EL (cell line): ENCODE measurements around the gene ANKRD39.
"Not testable (repeated sequence)": the region's sequence is repeated elsewhere in the genome, so short reads cannot be mapped to it uniquely, and the experiment has no call there.

Experiments used
- DNase-seq: peaks from one replicate; pipeline ENCODE4 v3.0.0-alpha.2; 2016

ANKRD39 gene

DNA sequence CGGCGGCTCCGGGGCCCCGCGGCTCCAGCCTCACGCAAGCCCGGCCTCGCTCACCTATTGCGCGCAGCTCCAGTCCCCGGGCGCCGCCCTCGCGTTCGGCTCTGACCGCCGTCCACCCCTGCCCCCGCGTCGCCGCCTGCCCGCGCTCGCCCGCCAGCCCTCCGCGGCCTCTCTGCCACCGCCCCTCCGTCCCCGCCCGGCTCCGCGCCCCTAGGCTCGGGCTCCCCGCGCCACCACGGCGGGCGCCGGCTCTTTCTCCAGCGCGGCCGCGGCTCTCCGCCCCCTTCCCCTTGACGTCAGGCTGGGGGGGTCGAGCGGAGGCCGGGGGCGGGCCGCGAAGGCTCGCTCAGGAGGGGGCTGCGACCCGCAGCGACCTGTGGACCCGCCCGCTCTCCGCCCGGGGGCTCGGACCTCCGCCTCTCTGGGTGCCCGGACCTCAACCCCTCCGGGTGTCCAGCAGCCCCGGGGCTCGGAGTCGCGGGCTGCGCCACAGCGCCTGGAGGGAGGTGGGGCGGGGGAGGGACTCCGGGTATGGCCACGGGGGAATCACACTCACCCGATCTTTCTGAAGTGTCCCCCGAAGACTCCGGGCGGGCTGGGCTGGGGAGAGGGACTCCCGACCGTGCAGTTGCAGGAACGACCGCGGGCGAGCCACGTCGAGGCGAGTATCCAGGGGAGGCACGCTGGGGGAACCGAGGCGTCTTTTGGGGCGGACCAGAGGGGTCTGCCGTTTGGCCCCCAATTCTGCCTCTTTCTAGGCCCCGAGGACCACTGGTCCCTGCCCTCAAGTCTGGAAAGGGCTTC lies 12.2 kb upstream of the ANKRD39 start, which contains the start of gene SEMA4C:
TSS of gene SEMA4C (minus strand) at position 259 of the 804 bp plus-strand sequence. CDS start 2,194 bp downstream, outside the sequence.
- peak; percentile 42 for DNase-seq

DNA sequence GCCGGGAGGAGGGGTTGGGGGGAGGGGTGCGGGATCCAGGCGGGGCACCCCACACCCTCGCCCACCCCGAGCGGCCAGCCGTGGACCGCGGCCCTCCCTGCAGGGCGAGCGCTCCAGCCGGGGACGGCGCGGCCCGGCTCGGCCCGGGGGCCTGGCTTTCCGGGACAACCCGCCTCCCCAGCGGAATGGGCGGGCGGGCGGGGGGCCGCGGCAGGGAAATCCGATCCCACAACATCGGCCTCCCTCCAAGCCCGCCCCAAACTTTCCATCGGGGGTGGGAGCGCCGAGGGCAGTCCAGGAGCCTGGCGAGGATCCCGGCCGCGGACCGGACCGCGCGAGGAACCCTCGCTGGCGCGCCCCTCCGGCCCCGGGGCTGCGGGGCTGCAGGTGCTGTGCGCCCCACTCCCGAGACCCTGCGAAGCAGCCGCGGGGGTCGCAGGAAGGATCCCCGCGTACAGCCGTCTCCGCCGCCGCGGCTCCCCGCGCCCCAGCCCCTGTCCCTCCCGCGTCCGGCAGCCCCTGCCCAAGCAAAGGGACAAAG lies 11.5 kb upstream of the ANKRD39 start:
- peak; percentile 71 for DNase-seq

DNA sequence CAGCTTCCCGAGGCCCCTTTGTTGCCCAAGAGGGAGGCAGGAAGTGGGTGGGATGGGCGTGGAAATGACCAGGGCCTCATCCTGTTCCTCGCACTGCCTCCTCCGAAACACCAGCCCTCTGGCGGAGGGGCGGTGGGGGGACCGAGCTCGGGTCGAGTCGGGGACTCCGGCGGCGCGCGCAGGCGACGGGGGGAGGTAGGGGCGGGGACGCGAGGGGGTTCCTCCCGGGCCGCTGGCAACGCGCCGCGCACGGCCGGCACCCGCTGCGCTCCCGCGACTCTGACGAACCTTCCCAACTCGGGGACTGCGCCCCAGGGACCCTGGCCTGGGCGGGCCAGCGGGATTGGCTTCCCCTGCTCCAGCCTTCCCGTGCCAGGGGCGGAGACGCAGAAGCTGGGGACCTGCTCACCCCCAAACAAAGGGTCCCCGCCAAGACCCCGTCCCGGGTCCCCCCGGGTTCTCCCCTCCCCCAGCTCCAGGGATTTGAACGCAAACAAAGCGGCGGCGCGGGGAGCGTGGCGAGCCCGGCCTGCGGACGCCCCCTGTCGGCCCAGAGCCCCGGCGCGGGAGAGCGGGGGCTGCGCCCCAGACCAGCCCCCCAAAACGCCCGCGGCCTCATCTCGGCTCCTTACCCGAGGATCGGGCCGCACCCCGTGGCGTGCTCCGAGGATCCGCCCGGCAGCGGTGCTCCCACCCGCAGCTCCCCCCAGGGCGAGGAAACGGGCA lies 10.9 kb upstream of the ANKRD39 start:
- peak; percentile 92 for DNase-seq

DNA sequence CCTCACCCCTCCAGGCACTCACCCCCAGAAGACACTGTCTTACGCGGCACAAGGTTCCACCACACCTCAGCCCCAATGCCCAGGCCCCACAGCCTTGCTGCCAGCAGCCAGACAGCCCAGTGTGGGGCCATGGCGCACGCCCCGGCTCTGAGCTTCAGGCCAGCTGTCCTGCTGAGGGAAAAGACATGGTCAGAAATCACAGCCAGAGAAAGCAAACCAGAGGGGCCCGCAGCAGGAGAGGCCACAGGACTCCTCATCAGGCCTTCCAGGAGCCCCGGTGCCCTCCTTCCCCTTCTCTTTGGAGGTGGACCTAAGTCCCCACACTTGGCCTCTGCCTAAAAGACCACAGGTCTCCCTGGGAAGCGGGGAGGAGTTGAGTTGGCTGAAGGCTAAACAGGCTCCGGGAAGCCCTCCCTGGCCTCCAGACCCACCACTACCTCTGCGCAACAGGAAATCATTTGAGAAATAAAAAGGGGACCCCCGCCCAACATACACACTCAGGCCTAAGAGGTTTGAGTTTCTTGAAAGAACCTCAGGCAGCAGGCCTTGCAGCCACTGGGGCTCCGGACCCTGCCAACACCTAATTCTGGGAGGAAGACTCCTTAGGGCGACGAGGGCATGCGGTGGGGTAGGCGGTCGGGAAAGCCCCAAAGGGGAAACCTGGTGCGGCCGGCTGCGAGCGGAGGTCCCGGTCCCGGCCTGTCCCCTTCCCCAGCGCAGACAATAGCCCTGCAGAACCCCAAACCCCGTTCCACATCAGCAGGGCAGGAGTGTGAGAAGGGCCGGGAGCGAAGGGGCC lies 10.1 kb upstream of the ANKRD39 start:
- DNase-seq = peak; percentile 16

DNA sequence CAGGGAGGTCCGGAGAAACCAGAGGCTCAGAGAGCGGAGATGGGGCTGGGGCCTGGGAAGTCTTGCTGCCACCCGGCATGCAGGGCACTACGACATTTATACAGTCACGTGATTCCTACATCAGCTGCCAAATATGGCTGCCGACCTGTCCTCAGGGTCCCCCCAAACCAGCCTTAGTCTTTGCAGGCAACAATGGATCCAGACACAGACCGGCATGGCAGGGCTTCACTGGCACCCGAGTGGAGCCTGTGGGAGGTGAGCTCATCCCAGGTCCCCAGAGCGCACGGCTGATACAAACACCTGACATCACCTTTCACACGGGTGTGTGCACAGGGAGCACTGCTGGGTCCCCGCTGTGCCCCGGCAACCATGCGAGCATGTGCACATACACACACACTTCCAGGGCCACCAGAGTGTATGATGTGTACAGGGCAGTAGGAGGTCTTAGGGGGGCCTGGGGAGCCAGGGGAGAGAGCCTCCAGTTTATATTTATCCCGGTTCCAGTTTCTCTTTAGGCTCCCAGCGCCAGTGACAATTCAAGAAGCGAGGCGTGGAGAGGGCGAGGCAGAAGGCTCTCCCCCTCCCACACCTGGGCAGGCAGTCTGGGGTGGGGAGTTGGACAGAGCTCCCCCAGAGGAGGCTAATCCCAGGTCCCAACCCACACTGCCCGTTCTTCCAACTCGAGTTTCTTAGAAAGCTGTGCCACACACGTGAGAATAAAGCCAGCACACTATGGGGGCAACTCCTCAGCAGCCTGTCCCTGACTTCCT lies 9.4 kb upstream of the ANKRD39 start:
- DNase-seq = no peak

DNA sequence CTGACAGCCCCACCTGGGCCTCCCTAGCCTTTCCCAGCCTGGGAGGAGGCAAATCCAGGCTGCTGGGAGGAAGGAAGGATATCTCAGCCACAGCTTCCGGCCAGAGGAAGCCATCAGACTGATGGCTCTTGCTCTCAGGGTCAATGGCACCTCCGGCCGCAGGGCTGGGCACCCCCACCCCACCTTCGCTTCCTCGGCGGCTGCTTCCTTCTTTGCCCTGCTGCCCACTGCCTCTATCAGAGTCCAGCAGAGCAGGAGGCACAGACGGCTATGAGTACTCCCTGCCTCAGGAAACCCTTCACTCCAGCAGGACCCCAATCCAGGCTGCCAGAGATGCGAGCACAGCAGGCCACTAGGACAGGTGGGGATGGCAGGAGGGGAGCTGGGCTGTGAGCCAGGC lies 8.8 kb upstream of the ANKRD39 start:
- no peak for DNase-seq

DNA sequence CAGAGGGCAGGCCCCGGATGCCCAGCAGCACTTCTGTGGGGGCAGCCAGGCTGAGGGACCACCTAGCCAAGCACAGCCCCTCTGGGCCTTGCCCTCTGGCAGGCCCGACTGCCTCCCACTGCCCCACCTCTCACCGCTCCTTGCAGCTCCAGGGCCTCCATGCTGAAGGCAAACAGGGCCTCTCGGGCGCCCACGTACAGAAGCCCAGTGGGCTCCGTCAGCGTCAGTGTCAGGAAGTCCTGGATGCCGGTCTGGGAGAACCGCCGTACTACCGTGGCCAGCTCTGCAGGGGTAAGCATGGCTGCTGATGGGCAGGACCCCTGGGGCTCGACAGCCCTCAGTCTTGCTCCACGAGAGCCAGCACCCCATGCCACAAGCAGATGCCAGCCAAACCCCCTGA lies 8.3 kb upstream of the ANKRD39 start:
- no peak for DNase-seq

DNA sequence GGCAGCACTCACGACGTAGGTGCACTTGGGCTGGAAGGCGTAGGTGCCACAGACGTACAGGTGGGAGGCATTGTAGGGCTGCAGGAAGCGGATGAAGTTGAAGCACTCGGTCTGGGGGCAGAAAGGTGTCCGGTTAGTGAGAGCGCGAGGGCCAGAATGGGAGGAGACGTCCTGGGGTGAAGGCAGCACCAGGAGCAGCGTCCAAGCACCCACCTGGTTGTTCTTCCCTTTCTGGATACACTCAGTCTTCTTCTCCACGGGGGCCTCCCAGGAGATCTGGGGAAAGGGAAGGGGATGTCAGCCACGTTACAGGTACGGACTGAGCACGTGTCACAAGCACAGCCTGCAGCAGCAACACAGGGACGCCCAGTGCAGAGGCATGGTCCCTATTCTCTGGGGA lies 7.8 kb upstream of the ANKRD39 start:
- DNase-seq = no peak

DNA sequence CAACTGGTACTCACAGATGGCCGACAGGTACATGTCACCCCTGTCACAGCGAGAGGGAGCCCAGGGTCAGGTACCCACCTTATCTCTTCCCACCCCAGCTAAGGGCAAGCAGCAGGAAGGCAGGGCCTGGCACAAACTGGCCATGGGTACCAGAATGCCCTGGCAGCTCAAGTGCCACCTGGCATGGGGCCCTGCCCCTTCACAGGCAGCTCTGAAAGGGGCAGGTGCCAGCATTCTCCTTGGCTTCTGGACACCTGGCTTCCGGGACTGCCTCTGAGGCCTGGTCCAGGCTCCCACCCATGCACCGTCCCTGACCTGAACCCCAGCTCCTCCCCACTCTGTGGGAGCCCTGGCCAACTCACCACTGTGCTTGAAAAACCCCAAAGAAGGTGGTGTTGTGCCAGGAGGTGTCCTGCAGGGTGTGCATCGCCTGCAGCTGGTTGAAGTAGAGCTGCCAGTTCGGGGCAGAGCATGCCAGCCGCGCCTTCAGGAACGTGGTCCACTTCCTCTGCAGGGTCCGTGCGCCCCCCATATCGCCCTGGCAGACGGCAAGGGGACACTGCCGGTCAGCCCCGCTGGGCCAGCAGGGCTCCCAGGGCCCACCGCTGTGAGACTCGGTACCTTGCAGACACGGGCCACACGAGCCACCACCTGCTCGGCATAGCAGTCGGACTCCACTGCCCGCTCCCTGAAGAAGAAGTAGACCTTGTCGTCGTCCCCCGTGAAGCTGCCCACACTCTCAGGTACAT lies 6.7 kb upstream of the ANKRD39 start:
- no peak for DNase-seq

DNA sequence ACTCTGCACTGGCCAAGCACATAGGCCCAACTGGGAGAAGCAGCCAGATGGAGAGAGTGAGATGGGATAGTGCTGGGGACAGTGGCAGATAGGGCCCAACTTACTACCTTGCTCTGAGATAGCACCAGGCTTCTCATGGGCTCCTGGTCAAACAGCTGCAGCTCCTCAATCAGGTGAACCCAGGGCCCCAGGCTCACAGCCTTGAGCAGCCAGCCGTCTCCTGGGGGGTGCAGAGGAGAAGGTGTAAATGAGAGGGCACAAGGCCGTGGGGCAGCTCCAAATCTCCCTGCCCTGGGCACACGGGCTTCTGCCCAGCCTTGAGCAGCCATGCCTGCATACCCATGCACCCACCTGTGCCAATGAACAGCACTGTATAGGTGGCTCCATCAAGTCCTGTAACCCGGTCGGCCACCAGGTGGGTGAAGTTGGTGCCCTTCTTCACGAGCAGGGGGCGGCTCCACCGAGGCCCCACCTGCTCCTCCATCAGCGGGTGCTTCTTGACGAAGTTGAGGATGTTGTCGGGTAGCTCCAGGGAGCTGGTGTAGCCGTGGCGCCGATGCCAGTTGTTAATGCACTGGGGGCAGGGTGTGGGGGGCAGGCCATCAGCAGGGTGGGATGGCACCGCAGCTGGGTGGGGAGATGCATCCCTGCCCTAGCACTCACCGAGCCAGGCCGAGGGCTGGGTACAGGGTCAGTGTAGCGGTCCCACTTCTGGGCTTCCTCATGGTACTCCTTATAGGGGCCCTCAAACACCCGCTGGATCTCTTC lies 5.9 kb upstream of the ANKRD39 start:
- no peak for DNase-seq

DNA sequence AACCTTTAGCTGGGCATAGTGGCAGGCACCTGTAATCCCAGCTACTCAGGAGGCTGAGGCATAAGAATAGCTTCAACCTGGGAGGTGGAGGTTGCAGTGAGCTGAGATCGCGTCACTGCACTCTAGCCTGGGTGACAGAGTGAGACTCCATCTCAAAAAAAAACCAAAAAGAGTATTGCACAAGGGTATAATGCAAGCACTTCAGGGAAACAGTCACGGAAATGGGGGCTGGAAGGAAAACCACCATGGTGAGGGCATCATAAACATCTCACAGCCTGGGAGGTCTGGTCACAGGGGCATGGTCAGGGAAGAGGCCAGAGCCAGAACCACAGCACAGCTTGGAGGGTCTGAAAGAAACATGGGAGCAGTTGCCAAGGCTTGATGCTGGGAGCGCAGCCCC lies 5.2 kb upstream of the ANKRD39 start:
- DNase-seq = not testable (repeated sequence)

DNA sequence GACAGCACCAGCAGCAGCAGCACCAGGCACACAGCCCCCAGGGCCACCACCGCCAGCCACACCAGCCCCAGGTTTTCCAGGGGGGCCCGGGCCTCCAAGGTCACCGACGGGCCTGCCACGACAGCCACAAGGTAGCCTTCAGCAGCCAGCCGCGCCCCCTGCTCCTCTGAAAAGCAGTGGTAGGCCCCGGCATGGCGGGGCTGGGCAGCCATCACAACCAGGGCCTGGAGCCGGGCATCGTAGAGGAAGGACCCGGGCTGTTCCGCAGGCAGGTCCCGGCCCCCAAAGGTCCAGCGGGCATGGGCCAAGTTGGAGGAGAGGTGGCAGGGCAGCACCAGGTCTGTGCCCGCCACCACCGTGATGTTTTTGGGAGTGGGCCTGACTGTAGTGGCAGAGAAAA lies 3.3 kb upstream of the ANKRD39 start:
- no peak for DNase-seq

DNA sequence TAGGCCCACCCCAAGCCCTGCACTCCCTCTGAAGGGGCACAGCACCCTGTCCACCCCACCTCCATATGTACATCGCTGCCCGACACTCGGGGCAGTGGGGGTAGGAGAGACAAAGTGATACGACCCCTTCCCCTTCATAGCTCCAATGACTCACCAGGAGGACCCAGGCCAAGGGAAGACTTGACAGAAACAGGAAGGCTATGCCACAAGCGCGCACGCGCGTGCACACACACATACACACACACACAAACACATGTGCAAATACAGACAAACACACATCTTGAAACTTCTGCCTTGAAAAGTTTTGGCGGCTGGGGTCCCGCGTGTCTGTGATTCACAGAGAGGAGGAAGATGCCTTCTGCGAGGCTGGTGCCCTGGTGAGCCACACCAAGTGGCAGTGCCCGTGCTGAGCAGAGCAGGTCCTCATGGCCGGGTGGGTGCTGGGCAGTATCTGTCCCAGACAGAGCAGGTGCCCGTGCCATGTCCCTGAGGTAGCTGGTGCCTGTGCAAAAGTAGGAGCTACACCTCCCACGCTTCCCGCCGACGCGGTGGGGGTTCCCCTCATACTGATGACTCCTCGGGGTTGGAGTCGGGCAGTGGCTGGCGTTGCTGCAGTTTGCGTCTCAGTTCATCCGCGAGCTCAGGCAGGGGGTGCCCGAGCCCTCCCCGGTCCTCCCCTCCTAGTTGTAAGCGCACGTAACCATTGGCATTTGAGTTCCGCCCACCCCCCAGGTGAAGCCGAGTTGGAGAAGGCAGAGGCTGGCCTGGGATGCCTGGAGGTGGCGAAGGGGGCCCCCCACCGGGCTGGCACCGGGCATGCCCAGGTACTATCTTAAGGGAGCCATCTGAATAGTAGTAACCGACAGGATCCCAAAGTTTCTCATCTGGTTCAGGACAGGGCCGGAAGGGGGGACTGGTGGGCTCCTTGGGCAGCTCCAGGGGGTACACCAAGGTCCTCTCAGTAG lies 2.5 kb upstream of the ANKRD39 start:
- no peak for DNase-seq

DNA sequence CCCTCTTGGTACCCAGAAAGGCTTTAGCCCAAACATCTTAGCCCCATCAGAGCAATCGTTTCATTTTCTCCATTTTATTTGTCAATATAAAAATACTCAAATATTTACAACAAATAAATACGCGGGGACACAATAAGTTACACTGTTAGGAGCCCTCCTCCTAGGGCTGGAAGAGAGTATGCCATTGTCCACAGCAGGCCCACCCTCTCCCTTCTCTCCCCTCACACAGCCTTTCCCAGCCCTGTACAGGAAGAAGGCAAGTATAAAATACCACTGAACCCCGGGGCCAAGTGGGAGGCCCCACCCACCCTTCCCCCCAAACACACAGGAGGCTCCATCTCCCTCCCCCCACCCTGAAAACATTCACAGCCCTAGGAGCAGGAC lies 1.9 kb upstream of the ANKRD39 start:
- no peak for DNase-seq

DNA sequence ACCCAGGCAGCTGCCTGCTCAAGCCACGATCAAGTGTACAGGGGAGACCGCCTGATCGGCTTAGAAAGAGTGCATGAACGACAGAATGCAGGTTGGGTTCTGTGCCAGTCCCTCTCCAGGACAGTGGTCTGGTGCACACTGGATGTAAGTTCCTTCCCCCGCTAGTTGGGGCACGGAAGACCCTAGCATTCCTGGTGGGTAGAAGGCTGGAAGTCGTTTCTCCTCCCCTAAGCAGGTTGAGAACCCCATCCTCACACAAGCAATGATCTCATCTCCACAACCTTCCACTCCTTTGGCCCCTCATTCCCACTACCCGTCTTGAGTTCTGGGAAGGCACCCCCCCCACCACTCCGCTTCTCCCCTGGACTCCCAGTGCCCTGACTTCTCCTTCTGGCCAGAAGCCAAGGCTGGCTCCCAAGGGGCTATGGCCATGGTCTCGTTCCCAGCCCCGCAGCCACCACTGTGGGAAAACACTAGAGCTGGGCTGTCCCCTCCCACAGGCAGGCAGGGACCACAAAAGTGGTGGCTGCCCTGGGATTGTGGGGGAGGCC lies 1.4 kb upstream of the ANKRD39 start:
- no peak for DNase-seq

DNA sequence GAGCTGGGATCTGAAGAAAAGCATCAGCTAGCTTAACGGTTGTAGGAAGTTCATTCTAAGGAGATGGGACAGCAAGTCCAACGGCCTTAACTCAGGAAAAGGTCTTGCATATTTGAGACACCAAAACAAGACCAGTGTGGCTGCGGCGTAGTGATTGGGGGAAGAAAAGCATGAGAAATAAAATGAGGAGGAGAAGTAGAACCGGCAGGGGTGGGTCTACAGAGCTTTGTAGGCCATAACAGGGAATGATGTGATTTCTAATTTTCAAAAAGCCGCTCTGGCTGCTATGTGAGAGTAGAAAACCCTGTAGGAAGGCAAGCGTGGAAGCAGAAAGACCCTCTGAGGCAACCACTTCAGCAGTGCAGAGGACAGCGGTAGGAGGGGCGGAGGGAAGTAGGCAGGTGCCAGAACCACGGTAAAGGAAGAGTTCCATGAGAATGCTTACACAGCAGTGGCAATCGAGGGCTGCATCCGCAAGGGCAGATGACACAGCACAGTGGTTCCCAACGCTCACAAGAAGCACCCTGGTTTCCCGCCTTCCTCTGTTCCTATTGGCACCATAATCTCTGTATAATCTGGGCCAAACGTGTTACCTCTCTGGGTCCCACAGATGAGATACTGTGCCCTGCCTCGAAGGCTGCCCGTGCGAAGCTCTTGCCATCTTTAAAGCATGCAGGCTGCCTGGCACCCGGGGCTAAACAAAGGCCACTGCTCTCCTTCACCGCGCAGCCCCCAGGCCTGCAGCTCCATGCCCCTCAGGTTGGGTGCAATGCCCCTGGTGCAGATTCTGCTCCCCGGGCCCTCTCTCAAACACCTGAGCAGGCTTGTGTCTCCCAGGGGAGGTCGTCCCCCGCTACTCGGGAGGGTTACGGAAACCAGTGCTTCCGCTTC lies 795 bp downstream of the ANKRD39 start:
- peak; percentile 43 for DNase-seq

DNA sequence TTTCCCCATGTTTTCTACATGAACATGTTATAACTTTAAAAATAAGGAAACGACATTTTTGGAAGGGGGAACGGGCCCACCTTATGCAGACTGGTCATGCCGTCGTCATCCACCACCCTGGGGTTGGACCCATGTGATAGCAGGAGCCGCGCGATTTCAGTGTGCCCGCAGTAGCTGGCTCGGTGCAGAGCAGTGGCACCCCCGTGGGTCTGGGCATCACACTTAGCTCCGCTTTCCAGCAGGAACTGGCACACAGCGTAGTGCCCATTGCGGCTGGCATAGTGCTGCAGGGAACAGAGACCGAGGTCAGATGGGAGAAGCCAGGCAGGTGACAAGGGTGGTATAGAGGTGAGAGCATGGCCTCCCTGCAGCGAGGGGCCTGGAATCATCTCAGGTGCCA lies 4.5 kb downstream of the ANKRD39 start:
- no peak for DNase-seq

DNA sequence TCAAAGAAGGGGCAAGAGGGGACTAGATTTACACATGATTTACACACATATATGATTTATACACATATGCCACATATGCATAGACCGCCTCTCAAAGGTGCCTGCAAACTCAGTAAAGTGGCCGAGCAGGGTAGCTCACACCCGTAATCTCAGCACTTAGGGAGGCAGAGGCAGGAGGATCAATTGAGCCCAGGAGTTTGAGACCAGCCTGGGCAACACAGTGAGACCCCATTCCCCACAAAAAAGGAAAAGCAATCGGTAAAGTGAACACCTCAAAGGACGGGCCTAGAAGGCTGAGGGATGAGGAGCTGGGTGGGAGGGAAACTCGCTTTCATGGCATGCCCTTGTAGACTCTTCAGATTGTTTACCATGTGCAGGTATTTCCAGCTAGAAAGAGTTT lies 5.1 kb downstream of the ANKRD39 start:
- no peak for DNase-seq
